NCI-H1048 (cell line): ENCODE data around the gene STAB2.

Source experiments
- DNase-seq: peaks from one replicate; lab custom pipeline; 2025; lab: John Stamatoyannopoulos, UW

Gene STAB2

GRCh38 chr12:103696101-103696500 lies 109.0 kb downstream of the STAB2 start:
- DNase-seq = no peak

- DNase-seq = no peak
Observed at GRCh38 chr12:103697971-103698751, 111.1 kb downstream of the STAB2 start.

GRCh38 chr12:103698752-103699560 lies 111.9 kb downstream of the STAB2 start:
- DNase-seq = no peak

- no peak for DNase-seq
Observed at GRCh38 chr12:103705098-103705497, 118.0 kb downstream of the STAB2 start.

- DNase-seq = no peak
Observed at GRCh38 chr12:103705927-103706326, 118.9 kb downstream of the STAB2 start.

GRCh38 chr12:103707446-103707845 lies 120.4 kb downstream of the STAB2 start:
- no peak for DNase-seq

- DNase-seq = no peak
Observed at GRCh38 chr12:103710544-103710943, 123.5 kb downstream of the STAB2 start.

- no peak for DNase-seq
Observed at GRCh38 chr12:103712216-103712615, 125.1 kb downstream of the STAB2 start.

GRCh38 chr12:103715494-103715893 lies 128.4 kb downstream of the STAB2 start:
- no peak for DNase-seq

GRCh38 chr12:103716517-103717196 lies 129.6 kb downstream of the STAB2 start:
- no peak for DNase-seq

- DNase-seq = no peak
Observed at GRCh38 chr12:103725398-103725797, 138.3 kb downstream of the STAB2 start.

- no peak for DNase-seq
Observed at GRCh38 chr12:103727638-103728037, 140.6 kb downstream of the STAB2 start.

- no peak for DNase-seq
Observed at GRCh38 chr12:103728323-103728722, 141.2 kb downstream of the STAB2 start.

- no peak for DNase-seq
Observed at GRCh38 chr12:103729499-103729898, 142.4 kb downstream of the STAB2 start.

- DNase-seq = no peak
Observed at GRCh38 chr12:103731539-103731938, 144.5 kb downstream of the STAB2 start.

- DNase-seq = no peak
Observed at GRCh38 chr12:103734863-103735262, 147.8 kb downstream of the STAB2 start.

- no peak for DNase-seq
Observed at GRCh38 chr12:103735291-103735690, 148.2 kb downstream of the STAB2 start.

GRCh38 chr12:103736572-103736971 lies 149.5 kb downstream of the STAB2 start:
- no peak for DNase-seq

- DNase-seq = no peak
Observed at GRCh38 chr12:103737881-103738280, 150.8 kb downstream of the STAB2 start.

- no peak for DNase-seq
Observed at GRCh38 chr12:103742349-103742932, 155.4 kb downstream of the STAB2 start.

- no peak for DNase-seq
Observed at GRCh38 chr12:103743788-103744187, 156.7 kb downstream of the STAB2 start.

- DNase-seq = no peak
Observed at GRCh38 chr12:103745962-103746361, 158.9 kb downstream of the STAB2 start.
